Large intestine (tissue), 12 donors: Measurements from ENCODE around the gene PPFIA3. TPM values are rescaled to one million over a fixed set of nuclear protein-coding genes. Genes with fewer than 3 reads are reported as not detected.
A peak's percentile ranks its signal among the peaks of the same experiment; 100 is the strongest.
"Not testable (repeated sequence)": the region's sequence is repeated elsewhere in the genome, so short reads cannot be mapped to it uniquely, and the experiment has no call there.

Experiments used
- DNase-seq, 2 donors: peaks; one replicate each; pipeline versions ENCODE4 v3.0.0 to v3.0.0-alpha.2; 2013
- H3K27ac ChIP-seq: one replicate; pipeline ENCODE4 v1.5.1; 2013; ENCODE audit warnings: low read length
- H3K27me3 ChIP-seq: 2 replicates; pipeline ENCODE4 v1.6.1; 2013; ENCODE audit warnings: low read length; ENCODE audit not compliant: control insufficient read depth, insufficient read depth
- H3K36me3 ChIP-seq: 2 replicates; pipeline ENCODE4 v1.6.1; 2013; ENCODE audit warnings: low read length; ENCODE audit not compliant: control insufficient read depth, insufficient read depth
- H3K4me1 ChIP-seq: one replicate; pipeline ENCODE4 v1.6.1; 2013; ENCODE audit warnings: low read length; ENCODE audit not compliant: control insufficient read depth, insufficient read depth
- H3K4me3 ChIP-seq: one replicate; pipeline ENCODE4 v1.5.1; 2013; ENCODE audit warnings: low read length
- H3K9me3 ChIP-seq: one replicate; pipeline ENCODE4 v1.6.1; 2013; ENCODE audit warnings: mild to moderate bottlenecking, low read depth, low read length, moderate library complexity; ENCODE audit not compliant: control insufficient read depth
- WGBS: methylation state at CpG from one replicate; pipeline ENCODE4 v1.1.5; 2013; ENCODE audit warnings: low lambda C conversion rate; ENCODE audit not compliant: insufficient coverage; 5-methylcytosine and 5-hydroxymethylcytosine counted together
- long read RNA-seq, 11 donors: transcript quantifications; one replicate each; lab custom pipeline, GENCODE V29; 2026
- polyA plus RNA-seq: library from polyadenylated mRNA; unstranded; fragments of 120-200 nt; gene quantifications from one replicate; pipeline ENCODE4 v1.2.1, GENCODE V29; 2013

The PPFIA3 gene
- polyA plus RNA-seq = 5.9 TPM
- long read RNA-seq, donor 1 = 0 reads
- long read RNA-seq, donor 2, partial matches to known transcripts = 0 of 1 reads
- long read RNA-seq, donor 2, other reads (novel, unspliced or antisense) = 0 of 1 reads
- long read RNA-seq, donor 3 = 0 reads
- long read RNA-seq, donor 4 = 0 reads
- long read RNA-seq, donor 5 = 0 reads
- long read RNA-seq, donor 6 = 0 reads
- long read RNA-seq, donor 7, partial matches to known transcripts = 0 of 3 reads
- long read RNA-seq, donor 7, other reads (novel, unspliced or antisense) = 0 of 3 reads
- long read RNA-seq, donor 8, partial matches to known transcripts = 0 of 1 reads
- long read RNA-seq, donor 8, other reads (novel, unspliced or antisense) = 0 of 1 reads
- long read RNA-seq, donor 9, partial matches to known transcripts = 0 of 1 reads
- long read RNA-seq, donor 9, other reads (novel, unspliced or antisense) = 0 of 1 reads
- long read RNA-seq, donor 10 = 0 reads
- long read RNA-seq, donor 11 = 0 reads

DNA sequence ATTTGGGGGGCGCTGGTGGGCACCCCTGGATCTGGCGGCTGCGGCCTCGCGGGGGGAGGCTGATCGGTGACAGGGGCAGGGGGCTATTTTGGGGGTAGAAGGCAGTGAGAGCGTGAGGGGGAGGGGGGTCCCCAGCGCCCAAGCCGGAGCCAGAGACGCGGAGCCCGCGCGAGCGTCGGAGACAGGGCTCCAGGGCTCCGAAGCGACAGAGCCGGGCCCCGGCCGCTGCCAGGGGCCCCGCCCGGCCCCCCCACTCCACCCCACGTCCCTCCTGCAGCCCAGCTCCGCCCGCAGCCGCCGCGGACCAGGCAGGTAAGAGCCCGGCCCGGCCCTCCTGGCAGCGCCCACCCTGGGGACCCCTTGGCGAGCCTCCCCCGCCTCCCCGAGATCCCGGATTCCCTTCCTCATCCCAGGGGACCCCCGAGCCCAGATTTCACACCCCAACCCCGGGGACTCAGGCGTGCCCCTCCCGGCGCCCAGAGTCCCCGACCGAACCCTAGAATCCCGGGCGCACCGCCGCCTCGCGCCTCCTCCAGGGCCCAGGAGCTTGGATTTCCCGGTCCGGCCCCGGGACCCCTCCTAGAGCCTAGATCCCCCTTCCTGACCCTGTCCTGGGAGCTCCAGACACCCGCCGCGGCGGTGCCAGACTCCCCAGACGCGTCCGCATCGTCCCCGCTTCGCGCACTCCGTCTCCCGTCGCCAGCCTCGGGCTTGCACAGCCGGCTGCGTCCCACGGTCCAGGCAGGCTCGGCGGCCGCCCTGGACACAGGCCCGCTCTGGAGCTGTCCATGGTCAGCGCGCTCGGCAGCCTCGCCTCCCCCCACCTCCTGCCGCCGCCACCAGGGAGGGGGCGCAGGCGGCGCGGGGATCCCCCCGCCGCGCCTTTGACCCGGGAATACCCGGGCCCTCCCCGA lies at the start of gene PPFIA3:
Gene PPFIA3, plus strand, starts transcription at position 134 of the 914 bp plus-strand sequence. CDS start 8,330 bp downstream, outside the sequence.
- Histone ChIP-seq H3K4me1 (peaks cover 18% of the 10 kb centered on the region), H3K27me3 (peaks cover 19% of the 10 kb centered on the region), H3K27ac (peak within 1 kb of the TSS; percentile 97), H3K36me3 (peaks cover 3% of the 10 kb centered on the region), H3K9me3 (peaks cover 3% of the 10 kb centered on the region), H3K4me3 (peak within 1 kb of the TSS; percentile 90)
- DNase-seq = peak in 1 of 2 donors; percentile 41
- WGBS = no CpG with 5 or more reads among the region's 90 CpGs

DNA sequence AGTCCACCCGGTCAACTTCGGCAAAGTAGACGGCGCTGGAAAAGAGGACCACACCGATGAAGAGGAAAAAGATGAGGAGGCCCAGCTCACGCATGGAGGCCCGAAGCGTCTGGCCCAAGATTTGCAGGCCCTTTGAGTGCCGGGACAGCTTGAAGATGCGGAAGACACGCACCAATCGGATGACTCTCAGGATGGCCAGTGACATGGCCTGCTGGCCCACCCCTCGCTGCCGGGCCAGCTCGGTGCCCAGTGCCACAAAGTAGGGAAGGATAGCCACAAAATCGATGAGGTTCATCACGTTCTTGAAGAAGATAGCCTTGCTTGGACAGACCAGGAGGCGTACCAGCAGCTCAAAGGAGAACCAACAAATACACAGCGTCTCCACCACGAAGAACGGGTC lies 48.9 kb upstream of the PPFIA3 start:
- Histone ChIP-seq H3K27me3 (peaks cover 77% of the 10 kb centered on the region), H3K4me3 (no peak overlapping the region), H3K4me1 (no peaks in the 10 kb centered on the region), H3K27ac (no peak overlapping the region), H3K36me3 (no peaks in the 10 kb centered on the region), H3K9me3 (peaks cover 14% of the 10 kb centered on the region)
- 80% methylated on average over 1 of the region's 21 CpGs for WGBS
- DNase-seq = no peak

DNA sequence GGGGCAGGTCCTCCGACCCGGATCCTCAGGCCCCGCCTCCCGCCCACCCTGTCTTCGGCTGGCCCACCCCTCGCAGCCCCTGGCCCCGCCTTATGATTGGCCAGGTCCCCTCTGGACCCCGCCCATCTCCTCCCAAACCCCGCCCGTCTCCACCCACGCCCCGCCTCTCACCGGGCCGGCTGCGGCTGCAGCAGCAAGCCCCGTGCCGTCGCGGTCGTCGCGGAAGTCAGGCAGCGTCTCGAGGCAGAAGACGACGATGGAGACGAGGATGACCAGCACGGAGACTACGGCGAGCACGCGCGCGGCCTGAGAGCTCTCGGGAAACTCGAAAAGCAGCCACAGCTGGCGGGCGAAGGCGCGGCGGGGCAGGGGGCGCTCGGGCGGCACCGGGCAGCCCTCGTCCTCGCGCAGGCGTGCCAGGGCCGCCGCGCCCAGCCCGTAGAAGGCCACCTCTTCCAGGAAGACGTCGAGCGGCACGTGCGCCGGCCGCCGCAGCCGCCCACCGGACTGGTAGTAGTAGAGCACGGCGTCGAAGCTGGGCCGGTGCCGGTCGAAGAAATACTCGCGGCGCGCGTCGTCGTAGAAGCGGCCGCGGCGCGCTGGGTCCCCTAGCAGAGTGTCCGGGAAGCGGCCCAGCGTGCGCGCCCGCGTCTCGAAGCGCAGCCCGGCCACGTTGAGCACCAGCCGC lies 47.3 kb upstream of the PPFIA3 start:
- DNase-seq = no peak
- Histone ChIP-seq H3K27ac (no peak overlapping the region), H3K9me3 (peaks cover 14% of the 10 kb centered on the region), H3K27me3 (peaks cover 62% of the 10 kb centered on the region), H3K36me3 (no peaks in the 10 kb centered on the region), H3K4me1 (no peaks in the 10 kb centered on the region), H3K4me3 (no peak overlapping the region)
- WGBS = no CpG with 5 or more reads among the region's 93 CpGs

DNA sequence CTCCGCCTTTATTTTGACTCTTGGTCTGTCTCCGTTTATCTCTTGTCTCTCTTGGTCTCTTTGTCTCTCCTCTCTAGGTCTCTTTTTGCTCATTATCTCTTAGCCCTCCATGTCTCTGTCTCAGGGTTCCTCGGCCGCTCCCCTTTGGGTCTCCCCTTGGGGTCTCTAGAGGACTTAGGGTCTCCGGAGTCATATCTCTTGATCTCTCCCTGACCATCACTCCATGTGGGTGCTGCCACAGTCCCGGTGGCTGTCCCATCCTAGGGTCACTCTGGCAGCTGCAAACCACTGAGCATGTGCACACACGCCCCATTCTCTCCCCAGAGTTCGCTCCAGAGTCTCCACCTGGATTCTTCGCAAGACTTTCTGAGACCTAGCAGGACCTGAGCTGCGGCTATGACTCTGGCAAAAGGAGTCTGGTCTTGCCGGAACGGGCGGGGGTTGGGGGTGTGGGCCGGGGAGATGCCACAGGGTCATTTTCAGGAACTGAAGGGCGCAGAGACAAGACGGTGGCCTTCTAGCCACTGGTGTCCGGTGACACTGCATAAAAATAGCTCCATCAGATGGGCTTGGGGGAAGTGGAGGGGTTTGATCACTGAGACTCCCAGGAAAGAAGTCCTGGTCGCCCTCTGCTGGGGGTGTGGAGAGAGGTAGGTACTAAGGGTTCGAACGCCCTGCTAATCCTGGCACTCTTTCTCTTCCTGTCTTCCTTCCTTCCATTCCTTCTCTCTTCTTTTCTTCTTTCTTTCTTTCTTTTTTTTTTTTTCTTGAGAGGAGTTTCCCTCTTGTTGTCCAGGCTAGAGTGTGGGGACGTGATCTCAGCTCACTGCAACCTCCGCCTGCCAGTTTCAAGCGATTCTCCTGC lies 45.6 kb upstream of the PPFIA3 start:
- Histone ChIP-seq H3K4me3 (no peak overlapping the region), H3K4me1 (no peaks in the 10 kb centered on the region), H3K9me3 (peaks cover 14% of the 10 kb centered on the region), H3K27me3 (peaks cover 54% of the 10 kb centered on the region), H3K27ac (no peak overlapping the region), H3K36me3 (no peaks in the 10 kb centered on the region)
- 38% methylated on average over 2 of the region's 23 CpGs for WGBS
- no peak for DNase-seq

DNA sequence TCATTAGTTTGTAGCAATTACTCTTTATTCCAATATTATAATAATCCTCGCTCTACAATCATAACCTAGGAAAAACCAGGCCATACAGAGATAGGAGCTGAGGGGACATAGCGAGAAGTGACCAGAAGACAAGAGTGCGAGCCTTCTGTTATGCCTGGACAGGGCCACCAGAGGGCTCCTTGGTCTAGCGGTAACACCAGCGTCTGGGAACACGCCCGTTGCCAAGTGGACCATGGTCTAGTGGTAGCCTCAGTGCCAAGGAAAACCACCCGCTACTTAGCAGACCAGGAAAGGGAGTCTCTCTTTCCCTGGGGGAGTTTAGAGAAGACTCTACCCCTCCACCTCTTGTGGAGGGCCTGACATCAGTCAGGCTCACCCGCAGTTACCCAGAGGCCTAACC lies 44.5 kb upstream of the PPFIA3 start:
- H3K4me3 ChIP-seq, H3K27ac ChIP-seq, H3K4me1 ChIP-seq, H3K36me3 ChIP-seq: not testable (repeated sequence)
- H3K9me3 ChIP-seq = peaks cover 14% of the 10 kb centered on the region
- no CpG with 5 or more reads among the region's 9 CpGs for WGBS
- DNase-seq = peak in 1 of 2 donors; percentile 28
- H3K27me3 ChIP-seq = peaks cover 43% of the 10 kb centered on the region

DNA sequence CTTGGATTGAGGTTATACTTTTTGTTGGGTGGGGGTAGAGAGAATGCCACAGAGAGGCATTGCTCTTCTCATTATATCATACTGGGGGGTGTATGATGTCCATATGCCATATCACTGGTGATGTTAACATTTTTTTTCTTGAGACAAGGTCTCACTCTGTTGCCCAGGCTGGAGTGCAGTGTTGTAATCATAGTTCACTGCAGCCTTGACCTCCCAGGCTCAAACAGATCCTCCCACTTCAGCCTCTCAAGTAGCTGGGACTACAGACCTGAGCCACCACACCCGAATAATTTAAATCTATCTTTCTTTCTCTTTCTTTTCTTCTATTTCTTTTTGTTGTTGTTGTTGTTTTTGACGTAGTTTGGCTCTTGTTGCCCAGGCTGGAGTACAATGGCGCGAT lies 39.0 kb upstream of the PPFIA3 start:
- Histone ChIP-seq H3K4me1 (peaks cover 6% of the 10 kb centered on the region), H3K9me3 (no peaks in the 10 kb centered on the region), H3K27ac (no peak overlapping the region), H3K36me3 (no peaks in the 10 kb centered on the region), H3K4me3 (no peak overlapping the region), H3K27me3 (no peaks in the 10 kb centered on the region)
- no peak for DNase-seq
- 100% methylated on average over 1 of the region's 4 CpGs for WGBS

DNA sequence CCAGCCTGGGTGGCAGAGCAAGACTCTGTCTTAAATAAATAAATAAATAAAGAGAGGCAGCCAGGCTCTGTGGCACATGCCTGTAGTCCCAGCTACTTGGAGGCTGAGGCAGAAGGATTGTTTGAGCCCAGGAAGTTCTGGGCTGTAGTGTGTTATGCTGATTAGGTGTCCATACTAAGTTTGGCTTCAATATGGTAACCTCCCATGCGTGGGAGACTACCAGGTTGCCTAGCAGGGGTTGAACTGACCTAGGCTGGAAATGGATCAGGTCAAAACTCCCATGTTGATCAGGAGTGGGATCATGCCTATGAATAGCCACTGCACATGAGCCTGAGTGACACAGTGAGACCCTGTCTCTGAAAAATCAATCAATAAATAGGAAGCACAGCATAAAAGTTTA lies 38.1 kb upstream of the PPFIA3 start:
- no CpG with 5 or more reads among the region's 1 CpG for WGBS
- Histone ChIP-seq H3K4me1 (peaks cover 7% of the 10 kb centered on the region), H3K27me3 (no peaks in the 10 kb centered on the region), H3K27ac (no peak overlapping the region), H3K4me3 (no peak overlapping the region), H3K9me3 (no peaks in the 10 kb centered on the region), H3K36me3 (no peaks in the 10 kb centered on the region)
- no peak for DNase-seq

DNA sequence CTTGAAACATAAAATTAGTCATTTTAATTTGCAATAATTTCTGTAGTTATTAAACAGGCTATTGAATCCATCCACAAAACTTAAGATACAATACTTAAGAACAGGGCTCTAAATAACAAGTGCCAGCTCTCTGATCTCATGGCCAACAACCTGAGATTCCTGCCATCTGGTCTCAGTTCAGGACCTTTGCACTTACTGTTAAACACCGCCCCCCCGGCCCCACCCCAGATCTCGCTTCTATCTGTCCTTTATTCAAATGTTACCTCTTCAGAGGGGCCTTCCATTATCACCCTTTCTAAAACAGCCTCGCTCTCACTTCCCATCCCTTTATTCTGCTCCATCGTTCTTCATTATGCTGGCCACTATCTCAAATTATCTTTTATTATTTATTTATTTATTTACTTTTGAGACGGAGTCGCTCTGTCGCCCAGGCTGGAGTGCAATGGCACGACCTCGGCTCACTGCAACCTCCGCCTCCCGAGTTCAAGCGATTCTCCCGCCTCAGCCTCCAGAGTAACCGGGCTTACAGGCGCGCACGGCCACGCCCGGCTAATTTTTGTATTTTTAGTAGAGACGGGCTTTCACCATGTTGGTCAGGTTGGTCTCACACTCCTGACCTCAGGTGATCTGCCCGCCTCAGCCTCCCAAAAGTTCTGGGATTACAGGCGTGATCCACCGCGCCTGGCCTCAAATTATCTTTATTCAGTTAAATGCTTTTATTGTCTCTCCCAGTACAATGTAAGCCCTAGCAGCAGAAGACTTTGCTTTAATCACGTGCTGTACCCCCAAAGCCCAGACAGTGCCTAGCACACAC lies 34.9 kb upstream of the PPFIA3 start:
- peak in 1 of 2 donors; percentile 36 for DNase-seq
- Histone ChIP-seq H3K4me1 (peaks cover 15% of the 10 kb centered on the region), H3K27me3 (no peaks in the 10 kb centered on the region), H3K27ac (peak overlapping the region; percentile 83), H3K4me3 (peak overlapping the region; percentile 71), H3K9me3 (no peaks in the 10 kb centered on the region), H3K36me3 (peaks cover 18% of the 10 kb centered on the region)
- WGBS = 63% methylated on average over 5 of the region's 26 CpGs
